HG02763 (cell line): ENCODE measurements around the gene PMP22.
"Not testable (repeated sequence)": the region's sequence is repeated elsewhere in the genome, so short reads cannot be mapped to it uniquely, and the experiment has no call there.

Experiments used
- ATAC-seq: cut with Tn5 transposase; IDR thresholded peaks from one replicate; pipeline ENCODE4 v1.9.1; 2021; ENCODE audit warnings: mild to moderate bottlenecking, moderate library complexity; ENCODE audit not compliant: unreplicated experiment

Gene PMP22

DNA sequence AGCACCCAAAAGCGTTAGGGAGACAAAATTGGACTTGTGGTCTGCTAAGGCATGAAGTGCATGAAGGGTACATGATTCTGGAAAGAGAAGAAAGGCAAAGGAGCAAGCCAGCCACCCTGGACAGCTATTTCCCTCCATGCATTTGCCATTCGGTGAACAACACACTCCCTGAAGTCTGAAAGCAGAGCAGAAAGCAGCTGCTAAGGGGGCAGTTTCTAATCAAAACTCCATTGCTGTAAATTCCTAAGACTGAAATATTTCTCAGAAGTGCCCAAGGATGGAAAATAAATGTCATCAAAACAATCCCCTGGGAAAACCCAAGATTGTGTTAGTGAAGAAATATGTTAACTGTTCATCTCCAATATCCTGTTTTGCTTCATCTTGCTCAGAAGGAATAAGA lies 44.3 kb downstream of the PMP22 start:
- ATAC-seq: no peak

DNA sequence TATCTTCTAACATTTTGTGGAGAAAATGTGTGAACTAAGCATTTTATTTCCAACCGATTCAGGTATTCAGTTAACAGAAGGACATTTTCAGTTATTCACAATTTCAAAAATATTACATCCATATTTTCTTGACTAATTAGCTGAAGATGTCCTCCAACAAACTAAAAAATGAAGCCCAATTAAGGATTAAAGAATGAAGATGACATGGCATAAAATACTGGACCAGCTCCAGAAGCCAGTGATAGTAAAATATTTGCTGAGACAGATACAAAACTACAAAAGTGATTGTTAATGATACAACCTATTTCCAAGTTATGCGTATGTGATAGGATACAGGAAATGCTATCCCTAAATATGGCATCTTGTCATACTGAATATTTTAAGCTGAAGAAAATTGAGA lies 48.6 kb downstream of the PMP22 start:
- ATAC-seq: no peak

DNA sequence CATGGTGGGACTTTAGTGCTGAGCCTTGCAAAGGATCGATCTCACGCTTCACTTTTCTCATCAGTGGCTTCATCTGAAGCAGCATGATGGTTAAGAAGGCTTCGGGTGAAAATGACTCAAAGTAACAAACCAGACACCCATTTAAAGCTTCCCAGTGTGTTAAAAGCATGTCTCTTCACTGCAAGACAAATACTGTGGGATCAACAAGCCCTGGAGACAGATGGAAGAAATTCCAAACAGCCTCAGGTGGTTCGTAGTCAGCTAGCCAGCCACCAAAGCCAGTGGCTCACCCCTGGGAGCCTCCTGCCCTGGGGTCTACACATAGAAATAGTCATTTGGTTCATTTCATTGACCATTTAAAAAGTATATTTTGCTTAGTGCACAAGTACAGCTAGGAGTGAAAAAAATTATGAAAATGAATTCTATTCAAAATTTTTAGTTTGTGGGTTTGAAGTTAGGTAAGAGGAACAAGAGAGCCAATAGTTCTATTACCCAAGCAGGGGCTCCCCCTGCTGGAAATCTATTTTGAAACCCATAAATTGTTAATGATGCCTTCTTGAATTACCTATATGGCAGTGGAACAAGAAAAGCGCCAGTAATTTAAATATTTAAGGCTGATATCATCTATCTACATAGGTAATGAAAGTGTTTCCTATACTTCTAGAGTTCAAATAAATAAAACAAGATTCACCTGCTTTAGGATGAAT lies 51.6 kb downstream of the PMP22 start:
- no peak for ATAC-seq

DNA sequence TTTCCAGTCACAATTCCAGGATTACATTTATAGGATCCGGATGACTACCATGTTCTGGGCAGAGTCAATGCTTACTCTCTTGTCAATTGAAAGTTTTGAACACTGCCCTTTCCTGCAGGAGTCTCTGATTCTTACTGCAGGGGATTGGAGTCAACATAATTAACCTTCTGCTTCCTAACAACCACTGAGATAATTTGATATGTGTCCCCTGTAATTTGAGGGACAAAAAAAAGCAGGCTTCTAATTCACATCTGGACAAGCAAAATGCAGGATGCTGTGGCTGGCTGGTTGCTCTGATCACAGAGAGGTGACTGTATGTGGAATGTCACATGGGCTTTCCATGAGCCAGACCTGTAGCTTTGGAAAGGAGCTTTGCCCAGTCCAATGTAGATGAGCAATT lies 54.9 kb downstream of the PMP22 start:
- no peak for ATAC-seq

DNA sequence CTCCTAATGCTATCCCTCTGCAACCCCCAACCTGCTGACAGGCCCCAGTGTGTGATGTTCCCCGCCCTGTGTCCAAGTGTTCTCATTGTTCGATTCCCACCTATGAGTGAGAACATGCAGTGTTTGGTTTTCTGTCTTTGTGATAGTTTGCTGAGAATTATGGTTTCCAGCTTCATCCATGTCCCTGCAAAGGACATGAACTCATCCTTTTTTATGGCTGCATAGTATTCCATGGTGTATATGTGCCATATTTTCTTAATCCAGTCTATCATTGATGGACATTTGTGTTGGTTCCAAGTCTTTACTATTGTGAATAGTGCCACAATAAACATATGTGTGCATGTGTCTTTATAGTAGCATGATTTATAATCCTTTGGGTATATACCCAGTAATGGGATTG lies 62.1 kb downstream of the PMP22 start:
- not testable (repeated sequence) for ATAC-seq

DNA sequence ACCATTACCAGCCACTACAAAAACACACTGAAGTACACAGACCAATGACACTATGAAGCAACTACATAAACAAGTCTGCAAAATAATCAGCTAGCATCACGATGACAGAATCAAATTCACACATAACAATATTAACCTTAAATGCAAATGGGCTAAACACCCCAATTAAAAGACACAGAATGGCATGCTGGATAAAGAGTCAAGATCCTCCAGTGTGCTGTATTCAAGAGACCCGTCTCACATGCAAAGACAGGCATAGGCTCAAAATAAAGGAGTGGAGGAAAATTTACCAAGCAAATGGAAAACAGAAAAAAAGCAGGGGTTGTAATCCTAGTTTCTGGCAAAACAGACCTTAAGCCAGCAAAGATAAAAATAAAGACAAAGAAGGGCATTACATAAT lies 64.6 kb downstream of the PMP22 start:
- ATAC-seq: not testable (repeated sequence)

DNA sequence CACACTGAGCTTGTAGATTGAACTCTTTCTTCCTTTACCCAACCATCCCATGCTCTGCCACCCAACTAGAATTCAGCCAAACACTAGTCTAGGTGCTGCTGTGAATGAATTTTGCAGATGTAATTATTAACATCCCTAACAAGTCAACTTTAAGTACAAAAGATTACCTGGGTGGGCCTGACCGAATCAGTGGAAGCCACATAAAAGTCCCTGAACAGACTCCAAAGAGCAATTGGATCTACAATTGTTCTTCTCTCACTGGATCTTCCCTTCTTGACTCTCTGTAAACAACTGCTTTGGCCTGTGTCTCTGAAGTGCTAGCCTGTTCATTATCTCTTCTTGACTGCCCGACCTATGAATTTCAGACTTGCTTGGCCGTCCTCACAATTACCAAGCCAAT lies 67.9 kb downstream of the PMP22 start:
- ATAC-seq: no peak

DNA sequence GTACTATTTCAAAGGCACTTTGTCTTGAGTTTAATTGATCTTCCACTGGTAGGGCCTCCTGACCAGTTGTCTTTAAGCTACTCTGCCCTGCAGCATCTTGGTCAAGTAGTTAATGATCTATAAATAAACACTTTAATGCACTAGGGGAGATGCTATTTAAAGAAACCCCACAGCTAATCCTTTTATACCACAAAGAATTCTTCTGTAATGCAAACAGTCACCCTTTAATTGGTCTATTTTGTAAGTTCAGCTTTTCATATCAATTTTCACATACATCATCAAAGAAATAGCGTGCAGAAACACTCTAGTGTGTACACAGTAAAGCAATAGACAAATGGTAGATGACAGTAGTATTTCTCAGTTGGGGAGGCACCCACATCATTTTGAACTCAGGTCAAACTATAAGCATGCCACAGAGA lies 70.3 kb downstream of the PMP22 start:
- no peak for ATAC-seq

DNA sequence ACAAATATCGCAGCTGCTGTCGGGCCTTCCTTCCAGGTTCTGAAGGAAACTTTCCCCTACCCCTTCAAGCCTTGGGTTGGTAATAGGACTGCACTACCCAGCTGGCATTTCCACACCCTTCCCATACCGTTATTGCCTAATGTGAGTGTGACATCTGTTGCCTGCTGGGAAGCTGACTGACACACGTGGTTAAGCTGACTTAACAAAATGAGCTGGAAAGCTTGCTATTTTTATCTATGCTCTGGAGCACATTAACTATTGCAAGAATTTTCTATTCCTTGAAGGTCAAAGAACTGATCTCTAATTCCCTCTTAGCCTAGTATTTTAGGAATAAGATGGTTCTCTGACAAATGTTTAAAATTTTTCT lies 79.5 kb downstream of the PMP22 start:
- no peak for ATAC-seq

DNA sequence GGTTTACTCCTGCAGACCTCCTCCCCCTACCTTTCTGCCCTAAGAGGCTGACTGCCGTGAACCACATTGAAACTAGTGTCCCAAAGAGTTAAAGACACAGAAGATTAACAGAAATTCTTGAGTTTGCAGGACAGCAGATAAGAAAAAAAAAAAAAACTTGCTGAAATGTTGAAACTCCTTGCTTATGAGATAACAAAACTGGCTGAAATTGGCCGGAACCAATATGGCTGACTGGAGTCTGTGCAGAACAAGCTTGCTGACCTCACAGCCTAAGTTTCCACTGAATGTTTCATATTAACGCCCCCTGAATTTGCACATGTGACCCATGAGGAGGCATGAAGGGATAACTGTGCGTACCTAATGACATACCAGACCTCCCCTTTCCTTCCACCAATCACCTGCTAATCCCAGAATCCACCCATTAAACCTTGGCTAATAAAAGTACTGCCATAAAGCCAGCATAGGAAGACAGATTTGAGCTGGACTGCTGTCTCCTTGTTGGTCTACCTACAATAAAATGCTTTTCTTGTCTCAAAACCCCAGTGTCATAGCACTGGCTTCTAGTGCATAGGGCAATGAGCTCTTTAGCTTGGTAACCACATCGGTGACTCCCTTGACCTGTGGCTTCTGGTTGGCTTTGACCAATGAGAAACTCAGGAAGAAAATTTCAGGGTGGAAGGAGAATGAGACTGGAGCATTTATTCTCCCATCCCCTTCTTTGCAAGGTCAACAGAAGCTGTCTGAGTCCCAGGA lies 80.1 kb downstream of the PMP22 start:
- no peak for ATAC-seq

DNA sequence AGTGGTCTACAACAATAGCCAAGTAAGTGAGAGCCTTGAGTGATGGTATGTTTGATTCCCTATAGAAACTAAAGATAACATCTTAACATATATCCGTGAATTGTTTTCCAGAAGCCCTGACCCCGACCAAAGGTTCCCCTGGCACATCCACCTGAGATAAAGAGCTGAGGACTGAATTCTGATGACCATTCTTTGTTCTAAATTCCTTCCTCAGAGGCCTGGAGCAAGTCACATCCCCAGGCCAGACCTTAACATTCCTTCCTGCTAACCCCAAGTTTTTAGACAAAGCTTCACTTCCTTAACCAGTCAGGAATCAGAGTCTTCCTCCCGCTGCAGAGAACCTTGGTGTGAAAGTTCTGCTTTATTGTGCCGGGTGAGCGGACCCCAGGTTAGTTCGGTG lies 83.3 kb downstream of the PMP22 start:
- no peak for ATAC-seq

DNA sequence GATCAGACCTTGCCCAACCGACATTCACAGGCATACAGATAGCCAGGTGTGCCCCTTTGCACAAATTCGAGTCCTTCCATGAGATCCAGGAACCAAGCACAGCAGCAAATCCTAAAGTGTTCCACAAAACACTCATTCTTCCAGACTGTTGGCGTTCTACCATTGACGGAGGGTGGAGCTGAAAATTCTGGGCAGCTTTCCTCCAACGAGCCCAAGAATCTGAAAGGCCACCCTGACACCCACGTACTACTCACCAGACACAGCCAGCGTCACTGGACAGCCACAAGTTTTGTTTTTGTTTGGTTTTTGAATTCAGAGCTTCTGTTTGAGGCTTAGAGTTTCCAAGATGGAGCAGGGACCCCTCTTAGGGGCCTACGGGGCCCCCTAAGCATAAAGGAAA lies 83.8 kb downstream of the PMP22 start:
- no peak for ATAC-seq

DNA sequence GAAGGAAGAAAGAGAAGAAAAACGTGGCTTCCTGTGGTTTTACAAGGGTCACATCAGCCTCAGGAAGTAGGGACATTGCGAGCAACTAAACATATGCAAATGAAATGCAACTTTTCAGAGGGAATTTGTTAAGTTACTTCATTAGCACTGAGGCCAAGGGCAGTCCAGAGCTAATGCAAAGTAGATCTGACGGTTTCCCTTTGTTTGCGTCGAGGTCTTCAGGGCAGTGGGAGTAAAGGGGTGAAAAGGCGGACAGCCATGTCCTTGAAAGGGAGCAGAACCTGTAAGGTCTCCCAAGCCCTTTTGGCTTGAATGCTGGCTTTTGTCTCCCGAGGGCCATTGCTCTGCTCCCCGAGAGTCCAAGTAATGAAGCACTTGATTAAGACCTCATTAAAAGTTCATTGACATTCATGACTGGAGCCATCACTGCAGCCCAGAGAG lies 85.0 kb downstream of the PMP22 start:
- ATAC-seq: no peak
